KG1 (cell line): ENCODE results near the gene ZNF296.
A peak's percentile ranks its signal among the peaks of the same experiment; 100 is the strongest.

Source experiments
- DNase-seq: peaks from one replicate; lab custom pipeline; 2025; lab: John Stamatoyannopoulos, UW

ZNF296 gene

DNA sequence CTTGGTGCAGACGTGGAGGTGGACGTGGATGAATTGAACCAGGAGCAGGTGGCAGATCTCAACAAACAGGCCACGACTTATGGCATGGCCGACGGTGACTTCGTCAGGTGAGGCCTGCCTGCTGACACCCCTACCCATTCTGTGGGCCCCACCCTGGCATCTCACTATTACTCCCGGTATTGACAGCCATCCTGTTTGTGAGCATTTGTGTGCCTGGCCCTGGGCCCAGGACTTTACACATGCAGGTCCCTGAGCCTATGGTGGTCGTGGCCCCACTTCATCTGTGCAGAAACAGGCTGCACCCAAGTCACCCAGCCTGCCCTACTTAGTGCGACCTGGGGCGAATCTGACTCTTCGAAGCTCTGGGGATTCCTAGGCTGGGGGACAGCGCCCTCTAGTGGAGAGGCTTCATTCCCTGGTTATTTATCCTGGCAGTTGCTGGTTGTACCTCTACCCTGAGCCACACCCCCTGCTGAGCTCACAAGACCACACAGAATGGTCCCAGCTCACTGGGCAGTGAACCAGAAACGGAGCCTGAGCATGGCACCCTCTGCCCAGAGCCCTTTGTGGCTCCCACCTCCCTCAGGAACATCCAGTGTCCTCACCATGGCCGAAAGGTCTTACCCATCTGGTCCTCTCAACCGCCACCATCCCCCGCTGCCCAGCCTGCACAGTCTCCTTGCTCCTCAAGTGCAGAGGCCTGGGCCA lies 16.9 kb downstream of the ZNF296 start:
- DNase-seq, result peak; percentile 68

DNA sequence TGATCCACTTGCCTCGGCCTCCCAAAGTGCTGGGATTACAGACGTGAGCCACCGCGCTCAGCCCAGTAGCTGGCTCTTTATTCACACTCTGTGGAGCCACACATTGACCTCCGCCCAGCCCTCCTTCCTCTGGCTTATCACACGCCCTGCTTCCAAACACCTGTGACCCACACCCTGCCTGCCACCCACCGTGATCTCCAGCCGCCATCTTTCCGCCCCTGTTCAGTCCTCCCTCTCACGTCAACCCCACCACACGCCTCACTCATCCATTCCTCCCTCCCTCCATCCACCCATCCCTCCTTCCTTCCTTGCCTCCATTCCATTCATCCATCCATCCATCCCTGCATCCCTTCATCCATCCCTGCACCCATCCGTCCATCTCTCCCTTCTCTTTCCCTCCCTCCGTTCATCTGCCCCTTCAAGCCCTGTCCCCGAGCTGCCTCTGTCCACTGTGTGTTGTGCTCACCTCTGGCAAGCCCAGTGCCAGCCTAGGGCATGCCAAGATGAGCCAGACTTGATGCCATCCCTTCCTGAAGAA lies 17.6 kb downstream of the ZNF296 start:
- DNase-seq, result no peak

DNA sequence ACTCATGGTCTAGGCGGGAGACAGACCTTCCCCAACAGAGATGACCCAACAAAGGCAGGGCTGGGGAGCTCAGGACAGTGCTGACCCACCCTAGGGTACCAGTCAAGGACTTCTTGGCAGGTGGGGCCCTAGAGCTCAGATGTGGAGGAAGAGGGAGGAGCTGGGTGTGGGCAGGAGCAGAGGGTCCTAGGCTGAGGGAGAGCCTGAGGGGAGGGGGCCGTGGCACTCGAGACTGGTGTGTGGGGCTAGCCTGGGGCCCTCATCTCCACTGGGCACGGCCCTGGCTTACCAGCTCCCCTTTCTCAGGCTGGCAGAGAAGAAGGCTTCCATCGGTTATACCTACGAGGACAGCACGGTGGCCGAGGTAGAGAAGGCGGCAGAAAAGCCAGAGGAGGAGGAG lies 18.8 kb downstream of the ZNF296 start:
- DNase-seq, result no peak

DNA sequence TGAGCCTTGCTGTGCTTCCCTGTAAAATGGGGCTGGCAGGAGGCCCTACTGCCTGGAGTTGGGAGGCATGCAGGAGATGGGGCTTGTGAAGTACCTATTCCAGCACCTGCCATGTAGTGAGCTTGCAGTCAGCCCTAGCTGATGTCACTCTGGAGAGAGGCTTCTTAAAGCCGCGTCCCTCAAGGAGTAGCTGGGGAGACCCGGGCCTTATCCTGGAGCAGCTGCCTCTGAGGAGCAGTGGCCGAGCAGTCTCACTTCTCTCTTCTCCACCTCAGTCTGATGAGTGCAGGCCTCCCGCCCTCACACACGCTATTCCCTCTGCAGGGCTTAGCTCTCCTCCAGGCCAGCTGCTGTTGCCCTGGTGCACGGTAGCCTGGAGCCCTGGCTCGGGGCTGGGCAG lies 19.4 kb downstream of the ZNF296 start:
- no peak for DNase-seq

DNA sequence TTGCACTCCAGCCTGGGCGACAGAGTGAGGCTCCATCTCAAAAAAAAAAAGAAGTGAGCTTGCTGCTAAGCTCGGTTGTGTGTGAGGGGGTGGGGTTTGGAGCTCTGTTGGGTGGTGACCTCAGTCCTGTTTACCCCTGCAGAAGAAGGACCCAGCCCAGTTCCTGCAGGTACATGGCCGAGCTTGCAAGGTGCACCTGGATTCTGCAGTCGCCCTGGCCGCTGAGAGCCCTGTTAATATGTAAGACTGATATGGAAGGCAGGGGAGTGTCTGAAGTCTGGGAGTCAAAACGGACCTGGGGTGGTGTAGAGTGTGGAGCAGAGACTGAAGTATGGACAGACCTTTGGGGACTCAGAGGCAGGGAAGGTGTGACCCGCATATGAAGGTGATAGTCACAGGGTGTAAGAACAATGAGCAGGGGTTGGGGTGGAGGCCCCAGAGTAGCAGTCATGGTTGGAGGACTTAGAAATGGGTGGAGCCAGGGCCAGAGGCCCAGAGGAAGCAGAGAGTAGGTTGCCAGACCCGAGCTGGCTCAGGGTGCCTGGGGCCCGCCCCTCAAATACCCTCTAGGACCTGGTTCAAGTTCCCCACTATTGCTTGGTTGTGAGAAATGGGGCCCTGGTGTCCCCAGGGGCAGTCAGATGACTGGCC lies 24.2 kb downstream of the ZNF296 start:
- DNase-seq, result no peak

DNA sequence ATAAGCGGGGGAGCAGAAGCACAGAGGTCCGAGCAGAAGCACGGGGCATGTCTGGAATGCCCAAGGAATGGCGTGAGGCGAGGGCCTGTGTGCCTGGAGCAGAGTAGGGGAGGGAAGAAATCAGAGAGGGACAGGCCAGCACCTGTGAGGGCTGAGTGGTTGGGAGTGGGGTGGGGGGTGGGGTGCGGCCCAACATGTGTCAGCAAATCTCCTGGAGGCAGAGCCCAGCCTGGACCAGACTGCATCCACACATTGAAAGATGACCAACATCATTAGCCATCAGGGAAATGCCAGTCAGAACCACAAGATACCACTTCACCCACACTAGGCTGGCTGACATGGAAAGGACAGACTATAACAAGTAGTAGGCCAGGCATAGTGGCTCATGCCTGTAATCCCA lies 26.2 kb downstream of the ZNF296 start:
- no peak for DNase-seq

DNA sequence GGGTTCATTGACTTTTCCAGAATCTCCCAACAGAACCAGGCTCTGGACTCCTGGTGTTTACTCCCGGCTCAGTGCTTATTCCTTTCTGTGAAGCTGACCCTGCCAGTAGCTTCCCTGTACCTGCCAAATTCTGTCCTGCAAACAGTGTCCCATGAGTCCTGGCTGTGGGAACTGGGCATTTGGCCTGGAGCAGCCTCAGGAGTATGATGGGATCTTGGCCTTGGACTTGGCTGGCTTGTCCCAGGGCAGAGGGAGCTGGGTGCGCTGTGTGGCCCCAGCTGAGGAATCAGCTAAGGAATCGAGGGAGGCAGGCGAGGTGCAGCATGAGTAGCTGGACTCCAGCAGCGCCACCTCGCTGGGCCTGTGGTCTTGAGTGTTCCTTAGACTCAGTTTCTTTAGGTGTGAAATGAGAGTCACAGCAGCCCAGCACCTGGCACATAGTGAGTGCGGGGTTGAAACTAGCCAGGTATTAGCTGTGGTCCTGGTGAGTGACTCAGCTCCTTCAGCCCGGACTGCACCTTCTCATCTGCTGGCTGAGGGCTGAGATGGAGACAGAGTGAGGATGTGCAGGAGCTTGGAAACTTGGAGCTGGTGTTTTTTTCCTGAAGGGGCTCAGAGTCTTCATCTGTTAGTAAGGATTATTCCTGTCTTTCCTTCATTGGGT lies 27.1 kb downstream of the ZNF296 start:
- DNase-seq, result no peak

DNA sequence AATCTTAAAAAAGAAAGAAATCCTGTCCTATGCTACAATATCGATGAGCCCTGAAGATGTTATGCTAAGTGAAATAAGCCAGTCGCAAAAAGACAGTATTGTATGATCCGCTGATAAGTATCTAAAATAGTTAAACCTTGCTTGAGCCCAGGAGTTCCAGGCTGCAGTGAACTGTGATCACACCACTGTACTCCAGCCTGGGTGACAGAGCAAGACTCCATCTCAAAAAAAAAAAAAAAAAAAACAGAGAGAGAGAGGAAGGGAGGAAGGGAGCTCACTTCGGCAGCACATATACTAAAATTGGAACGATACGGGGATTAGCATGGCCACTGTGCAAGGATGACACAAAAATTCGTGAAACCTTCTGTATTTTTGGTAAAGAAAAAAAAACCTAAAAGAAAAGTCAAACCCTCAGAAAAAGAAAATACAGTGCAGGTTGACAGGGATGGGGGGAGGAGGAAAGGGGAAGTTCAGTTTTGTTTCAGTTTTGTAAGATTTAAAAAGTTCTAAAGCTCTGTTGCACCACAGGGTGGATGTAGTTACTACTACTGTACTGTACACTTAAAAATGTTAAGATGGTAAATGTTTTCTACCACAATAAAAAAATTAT lies 29.0 kb downstream of the ZNF296 start:
- peak; percentile 8 for DNase-seq

DNA sequence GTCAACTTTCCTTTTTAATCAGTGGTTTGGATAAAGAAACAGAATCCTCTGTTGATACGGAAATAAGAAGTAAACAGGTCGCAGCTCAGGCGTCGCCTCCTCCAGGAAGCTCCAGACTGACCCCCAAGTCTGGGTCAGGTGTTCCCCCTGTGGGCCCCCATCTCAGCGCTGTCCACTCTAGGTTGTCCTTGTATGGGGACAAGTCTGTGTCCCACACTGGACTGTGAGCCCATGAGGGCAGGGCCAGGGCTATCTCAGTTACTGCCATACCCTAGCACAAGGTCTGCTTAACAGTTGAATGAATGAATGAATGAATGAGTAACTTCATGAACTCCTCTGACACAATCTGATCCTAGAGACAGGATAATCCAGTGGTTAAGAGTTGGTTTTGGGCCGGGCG lies 29.9 kb downstream of the ZNF296 start:
- no peak for DNase-seq

DNA sequence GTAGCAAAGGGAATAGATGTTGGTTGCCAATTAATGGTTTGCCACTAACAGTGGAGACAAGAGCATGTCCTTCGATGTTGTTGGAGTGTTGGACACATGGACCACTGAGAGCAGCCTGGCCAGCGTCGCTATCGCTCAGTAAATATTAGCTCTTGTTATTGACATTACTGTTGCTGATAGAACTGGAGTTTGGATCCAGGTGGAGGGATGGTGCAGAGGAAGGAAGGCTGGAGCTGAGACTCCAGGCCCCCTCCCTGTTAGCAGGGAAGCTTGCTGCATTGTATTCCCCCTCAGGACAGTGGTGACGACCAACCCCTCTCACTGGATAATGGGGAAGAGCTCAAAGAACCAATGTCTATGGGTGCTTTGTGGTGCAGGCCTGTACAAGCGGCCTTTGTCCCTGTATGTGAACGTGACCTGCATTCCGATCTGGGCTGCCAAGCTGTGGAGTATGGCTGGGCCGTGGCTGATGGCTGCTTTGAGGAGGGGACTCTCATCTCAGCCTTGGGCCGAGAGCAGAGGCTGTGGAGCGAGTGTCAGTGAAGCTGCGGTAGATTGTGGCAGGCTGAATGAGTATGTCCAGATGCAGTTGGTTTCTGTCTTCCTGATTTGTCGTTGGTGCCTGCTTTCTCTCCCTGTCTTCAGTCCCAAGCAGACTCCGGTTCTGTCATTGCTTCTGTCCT lies 30.5 kb downstream of the ZNF296 start:
- no peak for DNase-seq

DNA sequence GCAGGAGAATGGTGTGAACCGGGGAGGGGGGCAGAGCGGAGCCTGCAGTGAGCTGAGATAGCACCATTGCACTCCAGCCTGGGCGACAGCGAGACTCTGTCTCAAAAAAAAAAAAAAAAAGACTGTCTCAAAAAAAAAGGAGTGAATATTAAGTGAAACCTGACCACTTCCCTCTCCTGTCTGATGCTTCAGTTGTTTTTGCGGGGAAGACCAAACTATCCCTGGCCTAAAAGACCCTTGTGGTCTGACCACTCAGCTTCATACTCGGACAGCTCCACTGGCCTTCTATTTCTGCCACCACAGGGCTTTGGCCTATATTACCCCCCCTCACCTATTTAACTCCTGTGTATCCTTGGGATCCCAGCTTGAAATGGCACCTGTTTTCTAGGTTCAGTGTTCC lies 35.2 kb downstream of the ZNF296 start:
- no peak for DNase-seq

DNA sequence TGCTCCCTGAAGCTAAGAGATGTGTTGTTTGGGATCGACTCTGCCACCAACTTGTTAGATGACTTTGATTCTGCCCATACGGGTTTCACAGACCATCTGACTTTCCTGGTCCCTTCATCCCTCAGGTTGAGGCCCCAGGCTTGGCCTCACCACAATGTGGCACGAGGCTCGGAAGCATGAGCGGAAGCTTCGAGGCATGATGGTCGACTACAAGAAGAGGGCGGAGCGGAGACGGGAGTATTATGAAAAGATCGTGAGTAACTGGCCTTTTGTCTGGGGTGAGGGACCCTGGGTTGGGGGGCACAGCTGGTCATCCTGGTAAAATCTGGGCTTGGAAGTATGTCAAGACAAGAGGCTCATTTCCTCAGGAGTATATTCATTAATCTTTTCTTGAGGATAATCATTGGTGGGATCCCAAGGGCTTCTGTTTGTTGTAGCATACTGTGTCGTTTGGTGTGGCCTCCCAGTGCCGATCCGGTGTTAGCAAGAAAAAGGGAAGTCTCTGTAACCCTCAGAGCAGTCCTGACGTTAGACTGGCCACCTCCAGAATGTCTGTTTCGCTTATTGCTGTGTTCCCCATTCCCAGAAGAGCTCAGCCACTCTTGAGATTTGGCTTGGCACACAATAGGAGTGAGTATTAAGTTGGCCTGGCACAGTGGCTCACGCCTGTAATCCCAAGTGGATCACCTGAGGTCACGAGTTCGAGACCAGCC lies 36.1 kb downstream of the ZNF296 start:
- no peak for DNase-seq

DNA sequence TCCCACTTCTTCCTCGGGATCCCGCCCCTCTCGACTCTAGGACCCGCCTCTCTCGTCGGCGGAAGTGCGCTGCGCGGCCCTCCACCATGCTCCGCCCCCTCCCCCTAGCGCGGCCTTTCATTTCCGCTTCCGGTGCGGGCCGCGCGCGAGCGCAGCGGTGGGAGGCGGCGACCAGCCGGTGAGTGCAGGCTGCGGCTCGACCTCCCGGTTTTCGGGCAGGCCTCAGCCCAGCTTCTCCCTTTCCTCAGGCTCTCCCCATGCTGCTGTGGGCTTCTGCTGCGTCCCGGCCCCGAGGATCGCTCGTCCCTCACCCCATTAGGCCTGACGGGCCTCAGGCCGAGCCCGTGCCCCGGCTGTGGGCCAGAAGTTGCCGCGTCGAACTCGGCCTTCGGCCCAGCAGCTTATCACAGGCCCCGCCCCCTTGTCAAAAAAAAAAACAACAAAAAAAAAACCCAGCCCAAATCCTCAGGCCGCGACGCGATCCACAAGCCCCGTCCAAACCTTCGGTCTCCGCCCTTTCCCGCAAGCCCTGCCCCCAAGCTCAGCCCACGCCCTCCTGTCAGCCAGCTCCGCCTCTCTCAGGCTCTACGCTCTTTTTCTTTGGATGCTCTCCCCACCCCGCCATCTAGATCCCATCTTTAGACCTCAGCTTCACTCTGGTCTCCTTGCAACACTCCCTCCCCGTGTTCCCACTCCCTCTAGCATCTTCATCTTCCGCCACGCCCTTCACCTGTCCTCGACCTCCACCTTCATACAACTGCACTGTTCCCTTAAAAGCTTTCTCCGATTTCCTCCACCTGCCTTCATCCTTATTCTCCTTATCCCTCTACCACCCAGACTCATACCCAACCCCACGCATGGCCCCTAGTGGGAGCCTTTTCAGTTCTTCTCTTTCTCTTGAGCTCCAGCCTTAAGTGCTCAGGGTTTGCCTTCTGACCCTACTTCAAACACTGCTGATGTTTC lies 37.1 kb downstream of the ZNF296 start, which contains the start of gene CLASRP:
TSS of gene CLASRP (plus strand) at position 115 of the 963 bp plus-strand sequence. CDS start 1,168 bp downstream, outside the sequence.
- DNase-seq, result peak; percentile 87

DNA sequence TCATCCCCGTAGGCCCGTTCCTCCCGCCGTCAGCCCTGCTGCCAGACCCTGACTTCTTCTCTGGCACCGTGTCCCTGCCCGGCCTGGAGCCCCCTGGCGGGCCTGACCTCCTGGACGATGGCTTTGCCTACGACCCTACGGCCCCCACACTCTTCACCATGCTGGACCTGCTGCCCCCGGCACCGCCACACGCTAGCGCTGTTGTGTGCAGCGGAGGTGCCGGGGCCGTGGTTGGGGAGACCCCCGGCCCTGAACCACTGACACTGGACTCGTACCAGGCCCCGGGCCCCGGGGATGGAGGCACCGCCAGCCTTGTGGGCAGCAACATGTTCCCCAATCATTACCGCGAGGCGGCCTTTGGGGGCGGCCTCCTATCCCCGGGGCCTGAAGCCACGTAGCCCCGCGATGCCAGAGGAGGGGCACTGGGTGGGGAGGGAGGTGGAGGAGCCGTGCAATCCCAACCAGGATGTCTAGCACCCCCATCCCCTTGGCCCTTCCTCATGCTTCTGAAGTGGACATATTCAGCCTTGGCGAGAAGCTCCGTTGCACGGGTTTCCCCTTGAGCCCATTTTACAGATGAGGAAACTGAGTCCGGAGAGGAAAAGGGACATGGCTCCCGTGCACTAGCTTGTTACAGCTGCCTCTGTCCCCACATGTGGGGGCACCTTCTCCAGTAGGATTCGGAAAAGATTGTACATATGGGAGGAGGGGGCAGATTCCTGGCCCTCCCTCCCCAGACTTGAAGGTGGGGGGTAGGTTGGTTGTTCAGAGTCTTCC lies 38.7 kb downstream of the ZNF296 start:
- DNase-seq, result no peak

DNA sequence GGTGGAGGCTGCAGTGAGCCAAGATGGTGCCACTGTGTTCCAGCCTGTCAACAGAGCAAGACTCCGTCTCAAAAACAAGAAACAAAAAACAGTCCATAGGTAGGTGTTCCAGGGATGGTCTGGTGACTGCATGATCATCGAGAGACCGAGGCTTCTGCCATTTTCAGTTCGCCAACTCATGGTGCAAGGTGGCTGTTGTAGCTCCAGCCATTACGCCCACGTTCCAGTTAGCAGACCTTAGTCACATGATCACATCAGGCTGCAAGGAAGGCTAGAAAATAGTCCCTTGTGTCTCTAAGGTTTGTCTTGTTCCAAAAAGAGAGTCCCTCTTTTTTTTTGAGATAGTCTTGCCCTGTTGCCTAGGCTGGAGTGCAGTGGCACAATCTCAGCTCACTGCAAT lies 40.5 kb downstream of the ZNF296 start:
- no peak for DNase-seq

DNA sequence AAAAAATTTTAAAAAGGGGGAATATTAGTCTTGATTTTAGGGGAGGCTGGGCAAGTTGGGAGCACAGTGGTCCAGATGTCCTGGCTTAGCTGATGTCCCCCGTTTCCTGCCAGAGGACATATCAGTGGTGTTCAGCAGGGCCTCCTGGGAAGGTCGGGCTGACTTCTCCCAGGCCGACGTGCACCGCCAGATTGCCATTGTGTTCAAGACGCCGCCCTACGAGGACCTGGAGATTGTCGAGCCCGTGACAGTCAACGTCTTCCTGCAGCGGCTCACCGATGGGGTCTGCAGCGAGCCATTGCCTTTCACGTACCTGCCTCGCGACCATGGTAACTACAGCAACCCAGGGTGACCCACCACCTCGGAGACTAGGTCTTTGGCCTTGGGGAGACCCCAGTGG lies 43.9 kb downstream of the ZNF296 start:
- DNase-seq, result no peak

DNA sequence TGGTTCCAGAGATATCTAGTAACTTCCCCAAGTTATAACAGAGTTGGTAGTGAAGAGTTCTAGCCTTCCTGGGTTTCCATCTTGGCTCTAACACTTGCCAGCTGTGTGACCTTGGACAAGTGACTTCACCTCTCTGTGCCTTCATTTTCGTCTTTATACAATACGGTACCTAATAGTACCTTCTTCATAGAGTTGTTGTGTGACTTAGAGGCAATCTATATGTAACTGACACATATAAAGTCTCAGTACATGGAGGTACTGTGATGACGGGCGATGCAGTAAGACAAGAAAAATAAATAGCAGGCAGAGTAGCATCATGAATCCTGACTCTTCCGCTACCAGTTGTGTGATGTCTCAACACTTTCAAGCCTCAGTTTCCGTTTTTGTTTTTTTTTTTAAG lies 45.5 kb downstream of the ZNF296 start:
- DNase-seq, result no peak

DNA sequence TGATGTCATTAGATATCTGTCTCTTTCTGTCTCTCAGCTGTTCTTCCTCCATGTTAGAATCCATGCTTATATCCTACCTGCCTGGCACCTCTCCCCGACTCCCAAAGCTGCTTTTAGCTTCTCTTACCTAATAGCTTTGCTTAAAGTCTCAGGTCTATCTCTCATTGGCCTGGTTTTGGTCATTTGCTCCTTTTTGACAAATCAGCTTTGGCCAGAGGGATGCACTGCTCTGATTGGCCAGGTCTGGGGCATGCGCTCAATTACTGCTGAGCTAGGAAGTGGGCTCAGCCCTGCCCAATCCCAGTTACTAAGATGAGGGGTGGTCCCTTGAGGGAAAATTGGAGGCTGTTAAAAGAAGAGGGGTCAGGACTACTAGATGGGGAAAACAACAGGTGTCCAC lies 48.9 kb downstream of the ZNF296 start:
- no peak for DNase-seq

DNA sequence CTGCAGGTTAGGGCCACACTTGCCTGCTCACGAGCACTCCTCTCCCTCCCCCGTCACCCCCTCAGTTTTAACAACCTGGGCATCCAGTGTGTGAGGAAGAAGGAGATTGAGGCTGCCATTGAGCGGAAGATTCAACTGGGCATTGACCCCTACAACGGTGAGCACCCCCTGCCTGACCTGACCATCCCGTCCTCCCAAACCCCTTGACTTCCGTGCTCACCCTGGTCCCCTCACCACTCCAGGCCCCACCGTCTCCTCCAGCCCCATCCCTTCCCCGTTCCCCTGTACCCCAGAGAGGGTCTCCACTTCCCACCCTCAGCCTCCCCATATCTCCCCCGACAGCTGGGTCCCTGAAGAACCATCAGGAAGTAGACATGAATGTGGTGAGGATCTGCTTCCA lies 51.0 kb downstream of the ZNF296 start:
- DNase-seq, result no peak
